Measurements from ENCODE around the gene OTOGL. TPM values are rescaled to one million over a fixed set of nuclear protein-coding genes. Genes with fewer than 3 reads are reported as not detected.

Gene OTOGL
- polyA plus RNA-seq, 2 of the 4 experiments (the other 2 are of a cell fraction) = 0.04 TPM; not detected in 1

GRCh38 chr12:80165746-80166145 lies 66.4 kb downstream of the OTOGL start (continued):
- TF ChIP-seq EHMT2 (IDR thresholded peaks at IDR 0.05; ENCODE audit: low read depth) (no peak), FOXS1 (CRISPR knock-in tag; IDR thresholded peaks at IDR 0.05) (no peak), CEBPB (IDR thresholded peaks at IDR 0.05) (no peak)

- DNase-seq (ENCODE audit: low read depth in 1 of 2, low spot score in 1 of 2) = no peak
- peak; percentile 23 for FAIRE-seq
- ChIA-PET CTCF (no interaction called here), POLR2A (no interaction called here)
- Histone ChIP-seq H3K27ac (no peak overlapping the region), H3K4me1 (no peaks in the 10 kb centered on the region), H3K9me3 (no peaks in the 10 kb centered on the region), H3K4me3 (no peak overlapping the region), H3K4me2 (no peak overlapping the region)
- peak; percentile 67 for TF ChIP-seq MAFK (IDR thresholded peaks at IDR 0.05; ENCODE audit: partially characterized antibody)
- no peak for TF ChIP-seq HMGXB4 (CRISPR knock-in tag; IDR thresholded peaks at IDR 0.05; ENCODE audit: borderline replicate concordance)
- 3% methylated on average over 2 of the region's 2 CpGs for WGBS (ENCODE audit: missing lambda C conversion rate)
- ATAC-seq = no peak
Measured at GRCh38 chr12:80166751-80167150, 67.4 kb downstream of the OTOGL start.

GRCh38 chr12:80168936-80169335 lies 69.6 kb downstream of the OTOGL start:
- FAIRE-seq (peak; percentile 49), DNase-seq (ENCODE audit: low read depth in 1 of 2, low spot score in 1 of 2) (no peak), ATAC-seq (no peak)
- TF ChIP-seq HOXB13 (CRISPR knock-in tag; IDR thresholded peaks at IDR 0.05; ENCODE audit: low read depth) (no peak), REST (IDR thresholded peaks at IDR 0.05) (no peak)
- no peaks in the 10 kb centered on the region for H3K4me1 ChIP-seq
- no peak overlapping the region for H3K27ac ChIP-seq
- H3K4me2 ChIP-seq = no peak overlapping the region
- no peak overlapping the region for H3K4me3 ChIP-seq
- H3K9me3 ChIP-seq = no peaks in the 10 kb centered on the region
- ChIA-PET CTCF (no interaction called here), POLR2A (no interaction called here)

GRCh38 chr12:80170915-80171314 lies 71.6 kb downstream of the OTOGL start:
- ChIA-PET POLR2A (no interaction called here), CTCF (no interaction called here)
- ATAC-seq (no peak), DNase-seq (ENCODE audit: low read depth in 1 of 2, low spot score in 1 of 2) (no peak), FAIRE-seq (no peak)
- WGBS (ENCODE audit: missing lambda C conversion rate) = 20% methylated on average over 2 of the region's 2 CpGs
- H3K4me1 ChIP-seq = no peaks in the 10 kb centered on the region
- H3K4me3 ChIP-seq = no peak overlapping the region
- H3K27ac ChIP-seq = no peak overlapping the region
- no peaks in the 10 kb centered on the region for H3K9me3 ChIP-seq
- H3K4me2 ChIP-seq = no peak overlapping the region
- no peak for TF ChIP-seq NR3C1 (IDR thresholded peaks at IDR 0.05)
- no peak for TF ChIP-seq FOSL2 (IDR thresholded peaks at IDR 0.05)
- TF ChIP-seq FOSL2 (CRISPR knock-in tag; IDR thresholded peaks at IDR 0.05) = no peak
- TF ChIP-seq CHD2 (IDR thresholded peaks at IDR 0.05; ENCODE audit: low read length, partially characterized antibody) = no peak
- TF ChIP-seq POLR2AphosphoS2 (conservative IDR thresholded peaks at IDR 0.05; ENCODE audit: low read length) = no peak
- no peak for TF ChIP-seq EHMT2 (IDR thresholded peaks at IDR 0.05; ENCODE audit: low read depth)
- no peak for TF ChIP-seq HMGXB4 (CRISPR knock-in tag; IDR thresholded peaks at IDR 0.05; ENCODE audit: borderline replicate concordance)
- no peak for TF ChIP-seq MAFK (IDR thresholded peaks at IDR 0.05; ENCODE audit: partially characterized antibody)
- TF ChIP-seq CTCF (IDR thresholded peaks at IDR 0.05) = no peak
- TF ChIP-seq ESRRA (IDR thresholded peaks at IDR 0.05; ENCODE audit: borderline replicate concordance, low read length) = no peak
- TF ChIP-seq EP300 (IDR thresholded peaks at IDR 0.05) = no peak
- no peak for TF ChIP-seq CHD4 (IDR thresholded peaks at IDR 0.05; ENCODE audit: borderline replicate concordance)
- no peak for TF ChIP-seq REST (IDR thresholded peaks at IDR 0.05)
- TF ChIP-seq EHF (CRISPR knock-in tag; IDR thresholded peaks at IDR 0.05) = no peak
- no peak for TF ChIP-seq MAZ (IDR thresholded peaks at IDR 0.05; ENCODE audit: borderline replicate concordance, low read depth, low read length)
- no peak for TF ChIP-seq TFCP2L1 (CRISPR knock-in tag; IDR thresholded peaks at IDR 0.05)
